GM23248 (cell line): Measurements from ENCODE around the gene KLF15. TPM values are rescaled to one million over a fixed set of nuclear protein-coding genes. Genes with fewer than 3 reads are reported as not detected.

ENCODE experiments used
- DNase-seq: peaks from one replicate; pipeline ENCODE4 v3.0.0-alpha.2; 2015
- H2AFZ ChIP-seq: fragments of 200-600 bp; sonication (generic); 2 replicates; pipeline ENCODE4 v1.6.1; 2016; ENCODE audit warnings: antibody characterized with exemption
- H3F3A ChIP-seq: fragments of 200-600 bp; sonication (generic); 2 replicates; pipeline ENCODE4 v1.6.1; 2016; ENCODE audit warnings: mild to moderate bottlenecking, antibody characterized with exemption, mixed run types; ENCODE audit not compliant: insufficient read depth
- H3K27ac ChIP-seq: fragments of 200-600 bp; sonication (generic); 2 replicates; pipeline ENCODE4 v1.5.1; 2016; ENCODE audit warnings: mild to moderate bottlenecking
- H3K27me3 ChIP-seq: fragments of 200-600 bp; sonication (generic); replicated peaks from 2 replicates; pipeline ENCODE4 v1.6.1; 2016; ENCODE audit warnings: mild to moderate bottlenecking; ENCODE audit not compliant: insufficient read depth
- H3K36me3 ChIP-seq: fragments of 200-600 bp; sonication (generic); 2 replicates; pipeline ENCODE4 v1.6.1; 2016; ENCODE audit warnings: low read depth, mild to moderate bottlenecking
- H3K4me1 ChIP-seq: fragments of 200-600 bp; sonication (generic); 2 replicates; pipeline ENCODE4 v1.6.1; 2016; ENCODE audit warnings: mild to moderate bottlenecking; ENCODE audit not compliant: insufficient read depth
- H3K4me2 ChIP-seq: fragments of 200-600 bp; sonication (generic); one replicate; pipeline ENCODE4 v1.6.1; 2016; ENCODE audit warnings: mild to moderate bottlenecking; ENCODE audit not compliant: unreplicated experiment
- H3K4me3 ChIP-seq: fragments of 200-600 bp; sonication (generic); 2 replicates; pipeline ENCODE4 v1.5.1; 2016; ENCODE audit warnings: mild to moderate bottlenecking
- H3K79me2 ChIP-seq: fragments of 200-600 bp; sonication (generic); 2 replicates; pipeline ENCODE4 v1.6.1; 2016; ENCODE audit warnings: mild to moderate bottlenecking; ENCODE audit not compliant: insufficient read depth
- H3K9ac ChIP-seq: fragments of 200-600 bp; sonication (generic); 2 replicates; pipeline ENCODE4 v1.6.1; 2016; ENCODE audit warnings: mild to moderate bottlenecking
- H3K9me2 ChIP-seq: fragments of 200-600 bp; sonication (generic); 2 replicates; pipeline ENCODE4 v1.6.1; 2016; ENCODE audit warnings: mixed run types, mild to moderate bottlenecking, moderate library complexity; ENCODE audit not compliant: insufficient read depth
- H3K9me3 ChIP-seq: fragments of 200-600 bp; sonication (generic); one replicate; pipeline ENCODE4 v1.6.1; 2017; ENCODE audit warnings: low read depth
- H4K20me1 ChIP-seq: fragments of 200-600 bp; sonication (generic); 2 replicates; pipeline ENCODE4 v1.6.0; 2016; ENCODE audit not compliant: insufficient read depth
- EZH2 ChIP-seq: fragments of 200-600 bp; sonication (generic); IDR thresholded peaks from 2 replicates; pipeline ENCODE4 v1.6.1; 2018; ENCODE audit warnings: antibody characterized with exemption, mild to moderate bottlenecking; ENCODE audit not compliant: insufficient read depth, poor library complexity, severe bottlenecking
- EZH2phosphoT487 ChIP-seq: fragments of 200-600 bp; sonication (generic); IDR thresholded peaks from 2 replicates; pipeline ENCODE4 v1.6.1; 2018; ENCODE audit warnings: antibody characterized with exemption, moderate library complexity, mild to moderate bottlenecking, low read depth; ENCODE audit not compliant: insufficient read depth
- WGBS, 2 experiments: methylation state at CpG; one replicate each; pipeline ENCODE4 v1.1.6; 2015 to 2017; ENCODE audit warnings: low lambda C conversion rate in 2 of 2, low coverage in 1 of 2; ENCODE audit errors: missing lambda C conversion rate in 2 of 2; 5-methylcytosine and 5-hydroxymethylcytosine counted together
- in situ Hi-C: fragments of 300-500 bp; cut with MboI; formaldehyde crosslinking; loops from 2 replicates; pipeline ENCODE4 v1.15.0; 2020
- polyA plus RNA-seq: library from polyadenylated mRNA; unstranded; fragments of >200 nt; fragmentation: Nextera tagmentation; extraction: Ambion mirVana; gene quantifications from 2 replicates; pipeline ENCODE4 v1.2.1, GENCODE V29; 2016
- total RNA-seq: library from RNA; depleted of rRNA; stranded (reverse); fragments of >200 nt; shearing (Covaris generic); gene quantifications from 2 replicates; pipeline ENCODE4 v1.2.3, GENCODE V29; 2014

KLF15 gene
- total and polyA plus RNA-seq, 2 experiments from 2014 or later, result 0.14 to 0.54 TPM

- no peak for TF ChIP-seq EZH2phosphoT487
- no peak for TF ChIP-seq EZH2
- in situ Hi-C loops, result no loop called here
These were observed 7.0 kb upstream of the KLF15 start for GRCh38 chr3:126364130-126364695.

GRCh38 chr3:126361211-126361610 lies 4.0 kb upstream of the KLF15 start:
- Histone ChIP-seq H3K4me1 (0 out of 2 replicates have a peak, but pooled peaks cover 4% of the 10 kb centered on the region), H3K9me3 (no peaks in the 10 kb centered on the region), H3K27ac (no peak overlapping the region), H3K36me3 (no peaks in the 10 kb centered on the region), H2AFZ (no peak overlapping the region), H3K27me3 (peaks cover 37% of the 10 kb centered on the region), H4K20me1 (no peaks in the 10 kb centered on the region), H3K4me3 (no peak overlapping the region), H3K79me2 (no peaks in the 10 kb centered on the region), H3K9ac (no peak overlapping the region), H3K9me2 (no peaks in the 10 kb centered on the region), H3K4me2 (no peak overlapping the region), H3F3A (no peaks in the 10 kb centered on the region)
- DNase-seq, result no peak
- in situ Hi-C loops, result no loop called here
- TF ChIP-seq EZH2phosphoT487 (no peak), EZH2 (no peak)
- 59 to 67% methylated on average over 9 of the region's 9 CpGs for WGBS, 2 experiments

More at GRCh38 chr3:126364130-126364695, 7.0 kb upstream of the KLF15 start:
- Histone ChIP-seq H4K20me1 (no peaks in the 10 kb centered on the region), H3K9me3 (no peaks in the 10 kb centered on the region), H3K27me3 (peaks cover 26% of the 10 kb centered on the region), H3K79me2 (no peaks in the 10 kb centered on the region), H3K36me3 (no peaks in the 10 kb centered on the region), H2AFZ (no peak overlapping the region), H3F3A (no peaks in the 10 kb centered on the region), H3K4me2 (no peak overlapping the region), H3K9me2 (no peaks in the 10 kb centered on the region), H3K4me3 (no peak overlapping the region), H3K4me1 (no peaks in the 10 kb centered on the region), H3K9ac (no peak overlapping the region), H3K27ac (no peak overlapping the region)
- no peak for DNase-seq
- WGBS, 2 experiments, result 73 to 81% methylated on average over 9 of the region's 9 CpGs

- Histone ChIP-seq H3K36me3 (no peaks in the 10 kb centered on the region), H4K20me1 (no peaks in the 10 kb centered on the region), H3K79me2 (no peaks in the 10 kb centered on the region), H2AFZ (no peak overlapping the region), H3K27me3 (peaks cover 37% of the 10 kb centered on the region), H3K9ac (no peak overlapping the region), H3K4me1 (0 out of 2 replicates have a peak, but pooled peaks cover 7% of the 10 kb centered on the region), H3F3A (no peaks in the 10 kb centered on the region), H3K9me3 (no peaks in the 10 kb centered on the region), H3K27ac (no peak overlapping the region), H3K4me2 (no peak overlapping the region), H3K9me2 (no peaks in the 10 kb centered on the region), H3K4me3 (no peak overlapping the region)
- WGBS, 2 experiments, result 37 to 38% methylated on average over 3 of the region's 3 CpGs
- no peak for TF ChIP-seq EZH2
- no peak for TF ChIP-seq EZH2phosphoT487
- in situ Hi-C loops, result no loop called here
- DNase-seq, result no peak
These were observed 3.5 kb upstream of the KLF15 start for GRCh38 chr3:126360714-126361060.

GRCh38 chr3:126360046-126360713 lies 3.0 kb upstream of the KLF15 start:
- Histone ChIP-seq H3K27ac (no peak overlapping the region), H3K9me3 (no peaks in the 10 kb centered on the region), H3K79me2 (no peaks in the 10 kb centered on the region), H3K4me1 (0 out of 2 replicates have a peak, but pooled peaks cover 7% of the 10 kb centered on the region), H3F3A (no peaks in the 10 kb centered on the region), H3K4me2 (no peak overlapping the region), H2AFZ (no peak overlapping the region), H3K27me3 (peaks cover 37% of the 10 kb centered on the region), H3K36me3 (no peaks in the 10 kb centered on the region), H4K20me1 (no peaks in the 10 kb centered on the region), H3K4me3 (no peak overlapping the region), H3K9ac (no peak overlapping the region), H3K9me2 (no peaks in the 10 kb centered on the region)
- no peak for DNase-seq
- no peak for TF ChIP-seq EZH2phosphoT487
- WGBS, 2 experiments, result 30 to 34% methylated on average over 3 of the region's 3 CpGs
- in situ Hi-C loops, result no loop called here
